Naive thymus-derived CD4-positive, alpha-beta T cell (primary cell): Measurements from ENCODE around the gene CLASP1. TPM values are rescaled to one million over a fixed set of nuclear protein-coding genes. Genes with fewer than 3 reads are reported as not detected.

Source experiments
- ATAC-seq: fragments of 150-1000 bp; cut with Tn5 transposase; 2 replicates; pipeline ENCODE4 v1.10.0; 2021; ENCODE audit warnings: mild to moderate bottlenecking, moderate library complexity
- CTCF ChIA-PET: fragments of 350-600 bp; sonication (Branson Sonifier 250); formaldehyde crosslinking; loops from one replicate; lab custom pipeline; 2021; ENCODE audit warnings: antibody characterized with exemption; lab: Charles Lee
- POLR2A ChIA-PET: fragments of 350-600 bp; sonication (Branson Sonifier 250); formaldehyde crosslinking; loops from one replicate; lab custom pipeline; 2021; ENCODE audit warnings: antibody characterized with exemption, inconsistent platforms; lab: Charles Lee
- DNase-seq, 9 donors: peaks; one replicate each; pipeline versions ENCODE4 v3.0.0 to v3.0.0-alpha.2; 2020 to 2022; ENCODE audit warnings: mixed read lengths in 1 of 9
- H3K27ac ChIP-seq: one replicate; pipeline ENCODE4 v1.7.0; 2013; ENCODE audit warnings: mild to moderate bottlenecking, low read depth, low read length, moderate library complexity
- H3K27me3 ChIP-seq, 2 donors: one replicate each; pipeline ENCODE4 v1.7.0; 2013; ENCODE audit warnings: low read length in 2 of 2, mild to moderate bottlenecking in 2 of 2, moderate library complexity in 2 of 2; ENCODE audit not compliant: control insufficient read depth in 2 of 2, insufficient read depth in 2 of 2
- H3K36me3 ChIP-seq, 3 experiments: 1 replicate in 2 of 3; 2 replicates in 1 of 3; pipeline ENCODE4 v1.7.0; 2013; ENCODE audit warnings: low read length in 3 of 3, mild to moderate bottlenecking in 3 of 3, moderate library complexity in 1 of 3; ENCODE audit not compliant: insufficient read depth in 3 of 3, control insufficient read depth in 2 of 3
- H3K4me1 ChIP-seq, 2 donors: one replicate each; pipeline ENCODE4 v1.7.0; 2013; ENCODE audit warnings: low read length in 2 of 2, mild to moderate bottlenecking in 2 of 2, moderate library complexity in 1 of 2; ENCODE audit not compliant: control insufficient read depth in 2 of 2, insufficient read depth in 2 of 2
- H3K4me3 ChIP-seq: 2 replicates; pipeline ENCODE4 v1.7.0; 2013; ENCODE audit warnings: mild to moderate bottlenecking, low read length
- H3K9me3 ChIP-seq, 3 experiments: 1 replicate in 2 of 3; 2 replicates in 1 of 3; pipeline ENCODE4 v1.7.0; 2013; ENCODE audit warnings: low read length in 3 of 3; ENCODE audit not compliant: control insufficient read depth in 2 of 3
- H3K27ac Mint-ChIP-seq, 9 donors: one replicate each; pipeline ENCODE4 v1.8.0; 2020 to 2022; ENCODE audit warnings: mixed read lengths in 9 of 9, mild to moderate bottlenecking in 8 of 9, moderate library complexity in 5 of 9, inconsistent platforms in 2 of 9
- H3K27me3 Mint-ChIP-seq, 5 donors: one replicate each; pipeline ENCODE4 v1.8.0; 2021 to 2022; ENCODE audit warnings: mixed read lengths in 5 of 5, mild to moderate bottlenecking in 1 of 5
- H3K36me3 Mint-ChIP-seq, 5 donors: one replicate each; pipeline ENCODE4 v1.8.0; 2020 to 2022; ENCODE audit warnings: mixed read lengths in 5 of 5, mild to moderate bottlenecking in 3 of 5, inconsistent platforms in 1 of 5
- H3K4me1 Mint-ChIP-seq, 7 donors: one replicate each; pipeline ENCODE4 v1.8.0; 2020 to 2022; ENCODE audit warnings: mixed read lengths in 7 of 7, mild to moderate bottlenecking in 3 of 7, inconsistent platforms in 1 of 7
- H3K4me3 Mint-ChIP-seq, 10 donors: one replicate each; pipeline ENCODE4 v1.8.0; 2020 to 2022; ENCODE audit warnings: mild to moderate bottlenecking in 10 of 10, mixed read lengths in 10 of 10, moderate library complexity in 6 of 10, inconsistent platforms in 2 of 10
- H3K9me3 Mint-ChIP-seq, 11 donors: one replicate each; pipeline ENCODE4 v1.8.0; 2020 to 2022; ENCODE audit warnings: mixed read lengths in 11 of 11, mild to moderate bottlenecking in 4 of 11, inconsistent platforms in 1 of 11, moderate library complexity in 1 of 11
- intact Hi-C, 2 donors: fragments of 100-400 bp; cut with micrococcal nuclease; formaldehyde crosslinking; loops; one replicate each; pipeline ENCODE4 v1.15.1; 2023
- polyA plus RNA-seq, 2 donors: library from polyadenylated mRNA; unstranded; fragments of 300-500 nt; fragmentation: Illumina TruSeq; gene quantifications; one replicate each; pipeline ENCODE4 v1.2.3, GENCODE V29; 2021
- total RNA-seq, 6 experiments: library from RNA in 5 of 6; stranded (reverse) in 5 of 6; gene quantifications; 1 replicate in 5 of 6; 2 replicates in 1 of 6; pipeline ENCODE4 v1.2.3 and lab custom pipeline; 2021 to 2026

CLASP1 gene
- total and polyA plus RNA-seq, 7 experiments from 2014 or later, result 13.8 to 76.3 (median 61.6) TPM

DNA sequence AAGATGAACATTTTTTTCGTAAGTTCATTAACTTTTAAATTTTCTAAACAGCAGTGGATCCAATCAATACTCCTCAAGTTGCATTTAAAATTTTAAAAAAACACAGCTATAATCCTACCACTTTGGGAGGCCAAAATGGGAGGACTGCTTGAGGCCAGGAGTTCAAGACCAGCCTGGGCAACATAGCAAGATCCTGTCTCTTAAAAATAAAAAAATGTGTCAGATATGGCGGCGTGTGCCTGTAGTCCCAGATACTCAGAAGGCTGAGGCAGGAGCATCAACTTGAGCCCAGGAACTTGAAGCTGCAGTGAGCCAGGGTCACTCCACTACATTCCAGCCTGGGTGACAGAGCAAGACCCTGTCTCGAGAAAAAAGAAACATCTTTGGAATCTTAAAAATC lies 178.3 kb downstream of the CLASP1 start:
- POLR2A ChIA-PET, result no interaction called here
- Mint-ChIP-seq H3K27ac (peak overlapping the region in 1 of 9 donors; percentile 14), H3K4me3 (no peak overlapping the region), H3K36me3 (peaks cover 25 to 61% (median 42%) of the 10 kb centered on the region in 5 donors), H3K27me3 (no peaks in the 10 kb centered on the region), H3K9me3 (peaks cover 0 to 2% (median 0%) of the 10 kb centered on the region in 11 donors), H3K4me1 (peaks cover 9 to 37% (median 17%) of the 10 kb centered on the region in 7 donors)
- peaks cover 0 to 44% (median 9%) of the 10 kb centered on the region in 3 experiments for H3K36me3 ChIP-seq
- no peaks in the 10 kb centered on the region for H3K9me3 ChIP-seq
- ATAC-seq (no peak), DNase-seq (no peak)
- H3K4me3 ChIP-seq, result no peak overlapping the region
- H3K27me3 ChIP-seq, result no peaks in the 10 kb centered on the region
- CTCF ChIA-PET, result no interaction called here
- H3K4me1 ChIP-seq, result peaks cover 0 to 6% of the 10 kb centered on the region in 2 donors
- H3K27ac ChIP-seq, result no peak overlapping the region
- intact Hi-C loops, result no loop called here

GRCh38 chr2:121469356-121469755 lies 179.9 kb downstream of the CLASP1 start:
- Histone ChIP-seq H3K4me3 (no peak overlapping the region), H3K4me1 (peaks cover 0 to 6% of the 10 kb centered on the region in 2 donors), H3K27ac (no peak overlapping the region), H3K36me3 (peaks cover 0 to 44% (median 9%) of the 10 kb centered on the region in 3 experiments), H3K9me3 (no peaks in the 10 kb centered on the region), H3K27me3 (no peaks in the 10 kb centered on the region)
- ATAC-seq (no peak), DNase-seq (no peak)
- Mint-ChIP-seq H3K4me3 (no peak overlapping the region), H3K36me3 (peaks cover 25 to 61% (median 42%) of the 10 kb centered on the region in 5 donors), H3K4me1 (peaks cover 4 to 31% (median 17%) of the 10 kb centered on the region in 7 donors), H3K9me3 (peaks cover 0 to 2% (median 0%) of the 10 kb centered on the region in 11 donors), H3K27me3 (no peaks in the 10 kb centered on the region), H3K27ac (no peak overlapping the region)
- intact Hi-C loops, result no loop called here
- POLR2A ChIA-PET, result no interaction called here
- CTCF ChIA-PET, result interaction anchor here (0.8 kb wide), 1 partner anchor 181 kb away, joined by 3 read pairs; no protein-coding TSS in a partner anchor

GRCh38 chr2:121468936-121469335 lies 180.3 kb downstream of the CLASP1 start:
- no peak overlapping the region for H3K4me3 Mint-ChIP-seq

DNA sequence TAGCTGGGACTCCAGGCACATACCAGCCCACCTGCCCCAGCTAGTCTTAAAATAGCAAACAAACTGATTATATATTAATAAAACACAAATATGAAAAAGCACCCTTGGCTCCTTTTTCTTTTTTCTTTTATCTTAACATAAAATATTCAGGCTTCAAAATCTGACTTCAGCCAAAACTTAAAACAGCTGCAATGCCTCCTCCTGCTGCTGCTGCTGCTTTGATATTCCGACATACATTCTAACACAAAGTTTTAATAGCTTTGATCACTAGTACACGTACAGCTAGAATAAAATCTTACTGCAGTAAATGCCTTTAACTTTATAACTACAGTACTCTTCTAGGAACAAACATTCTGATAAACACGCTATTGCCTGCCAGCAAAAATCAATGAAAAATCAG lies 190.0 kb downstream of the CLASP1 start:
- H3K4me1 Mint-ChIP-seq, result peaks cover 0 to 1% (median 0%) of the 10 kb centered on the region in 7 donors

More at GRCh38 chr2:121468936-121469335, 180.3 kb downstream of the CLASP1 start:
- H3K4me1 Mint-ChIP-seq, result peaks cover 1 to 27% (median 17%) of the 10 kb centered on the region in 7 donors
- H3K36me3 Mint-ChIP-seq, result peaks cover 25 to 61% (median 42%) of the 10 kb centered on the region in 5 donors
- ATAC-seq, result no peak
- H3K4me1 ChIP-seq, result peaks cover 0 to 6% of the 10 kb centered on the region in 2 donors
- DNase-seq, result no peak
- CTCF ChIA-PET, result interaction anchor here (0.8 kb wide), 1 partner anchor 181 kb away, joined by 3 read pairs; no protein-coding TSS in a partner anchor
- no peak overlapping the region for H3K27ac ChIP-seq
- POLR2A ChIA-PET, result interaction anchor here (1.0 kb wide), 1 partner anchor 13 kb away, joined by 4 read pairs; no protein-coding TSS in a partner anchor
- H3K27me3 ChIP-seq, result no peaks in the 10 kb centered on the region
- no peaks in the 10 kb centered on the region for H3K27me3 Mint-ChIP-seq
- H3K9me3 Mint-ChIP-seq, result peaks cover 0 to 2% (median 0%) of the 10 kb centered on the region in 11 donors
- H3K27ac Mint-ChIP-seq, result peak overlapping the region in 1 of 9 donors; percentile 49
- no peaks in the 10 kb centered on the region for H3K9me3 ChIP-seq
- no peak overlapping the region for H3K4me3 ChIP-seq
- intact Hi-C loops, result no loop called here
- peaks cover 0 to 44% (median 9%) of the 10 kb centered on the region in 3 experiments for H3K36me3 ChIP-seq

DNA sequence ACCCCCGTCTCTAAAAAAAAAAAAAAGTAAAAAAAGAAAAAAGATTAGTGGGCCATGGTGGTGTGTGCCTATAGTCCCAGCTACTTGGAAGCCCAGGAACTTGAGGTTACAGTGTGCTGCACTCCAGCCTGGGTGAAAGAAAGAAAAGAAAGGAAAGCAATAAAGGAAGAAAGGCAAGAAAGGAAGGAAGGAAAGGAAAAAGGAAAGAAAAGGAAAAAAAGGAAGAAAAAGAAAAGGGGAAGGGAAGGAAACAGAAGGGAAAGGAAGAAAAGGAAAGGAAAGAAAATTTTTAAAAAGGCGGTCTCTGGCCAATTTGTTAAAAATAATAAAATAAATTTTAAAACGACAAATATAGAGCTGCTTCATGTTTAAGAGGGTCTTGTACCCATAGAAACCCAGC lies 192.9 kb downstream of the CLASP1 start:
- no peak for ATAC-seq
- Mint-ChIP-seq H3K27ac (peak overlapping the region in 1 of 9 donors; percentile 50), H3K4me3 (no peak overlapping the region), H3K27me3 (no peaks in the 10 kb centered on the region), H3K36me3 (peaks cover 11 to 62% (median 24%) of the 10 kb centered on the region in 5 donors), H3K4me1 (peaks cover 0 to 1% (median 0%) of the 10 kb centered on the region in 7 donors), H3K9me3 (peaks cover 0 to 2% (median 0%) of the 10 kb centered on the region in 11 donors)
- DNase-seq, result no peak
- CTCF ChIA-PET, result no interaction called here
- no peak overlapping the region for H3K27ac ChIP-seq
- no peak overlapping the region for H3K4me3 ChIP-seq
- peaks cover 0 to 37% (median 25%) of the 10 kb centered on the region in 3 experiments for H3K36me3 ChIP-seq
- intact Hi-C loops, result no loop called here
- POLR2A ChIA-PET, result interaction anchor here (1.0 kb wide), 1 partner anchor 12 kb away, joined by 4 read pairs; no protein-coding TSS in a partner anchor
- no peaks in the 10 kb centered on the region for H3K4me1 ChIP-seq
- no peaks in the 10 kb centered on the region for H3K9me3 ChIP-seq
- H3K27me3 ChIP-seq, result no peaks in the 10 kb centered on the region

More for the DNA sequence above, 190.0 kb downstream of the CLASP1 start:
- H3K36me3 Mint-ChIP-seq, result peaks cover 11 to 65% (median 23%) of the 10 kb centered on the region in 5 donors
- intact Hi-C loops, result no loop called here
- ChIA-PET CTCF (interaction anchor here (0.6 kb wide), 1 partner anchor 28 kb away, joined by 3 read pairs; no protein-coding TSS in a partner anchor), POLR2A (no interaction called here)
- ATAC-seq (no peak), DNase-seq (no peak)
- Histone ChIP-seq H3K9me3 (no peaks in the 10 kb centered on the region), H3K36me3 (peaks cover 0 to 45% (median 20%) of the 10 kb centered on the region in 3 experiments), H3K27me3 (no peaks in the 10 kb centered on the region), H3K4me1 (no peaks in the 10 kb centered on the region), H3K27ac (no peak overlapping the region), H3K4me3 (no peak overlapping the region)
- H3K9me3 Mint-ChIP-seq, result peaks cover 0 to 2% (median 0%) of the 10 kb centered on the region in 11 donors
- H3K4me3 Mint-ChIP-seq, result no peak overlapping the region
- no peaks in the 10 kb centered on the region for H3K27me3 Mint-ChIP-seq
- H3K27ac Mint-ChIP-seq, result no peak overlapping the region

DNA sequence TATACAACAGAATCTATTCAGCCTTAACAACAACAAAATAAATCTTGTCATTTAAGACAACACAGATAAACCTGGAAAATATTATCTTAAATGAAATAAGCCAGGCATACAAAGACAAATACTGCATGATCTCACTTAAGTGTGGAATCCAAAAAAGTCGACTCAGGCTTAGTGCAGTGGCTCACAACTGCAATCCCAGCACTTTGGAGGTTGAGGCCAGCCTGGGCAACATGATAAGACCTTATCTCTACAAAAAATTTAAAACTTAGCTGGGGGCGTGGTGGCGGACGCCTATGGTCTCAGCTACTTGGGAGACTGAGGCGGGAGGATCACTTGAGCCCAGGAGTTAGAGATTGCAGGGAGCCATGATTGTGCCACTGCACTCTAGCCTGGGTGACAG lies 193.8 kb downstream of the CLASP1 start:
- H3K4me1 ChIP-seq, result no peaks in the 10 kb centered on the region
- POLR2A ChIA-PET, result interaction anchor here (1.0 kb wide), 1 partner anchor 13 kb away, joined by 4 read pairs; no protein-coding TSS in a partner anchor
- Mint-ChIP-seq H3K4me1 (peaks cover 0 to 1% (median 0%) of the 10 kb centered on the region in 7 donors), H3K27me3 (no peaks in the 10 kb centered on the region), H3K27ac (peak overlapping the region in 1 of 9 donors; percentile 6), H3K36me3 (peaks cover 11 to 68% (median 26%) of the 10 kb centered on the region in 5 donors), H3K9me3 (peaks cover 0 to 2% (median 0%) of the 10 kb centered on the region in 11 donors), H3K4me3 (no peak overlapping the region)
- CTCF ChIA-PET, result no interaction called here
- H3K27me3 ChIP-seq, result no peaks in the 10 kb centered on the region
- H3K4me3 ChIP-seq, result no peak overlapping the region
- no peak overlapping the region for H3K27ac ChIP-seq
- H3K9me3 ChIP-seq, result no peaks in the 10 kb centered on the region
- no peak for ATAC-seq
- H3K36me3 ChIP-seq, result peaks cover 0 to 41% (median 25%) of the 10 kb centered on the region in 3 experiments
- intact Hi-C loops, result no loop called here
- no peak for DNase-seq
